Activated CD8-positive, alpha-beta T cell treated with anti-CD3 and anti-CD28 coated beads for 36 hours (primary cell): ENCODE results near the gene UBE4B. TPM values are rescaled to one million over a fixed set of nuclear protein-coding genes. Genes with fewer than 3 reads are reported as not detected.

Experiments used
- ATAC-seq: fragments of 200-7000 bp; cut with Tn5 transposase; one replicate; pipeline ENCODE4 v1.10.0; 2021; ENCODE audit warnings: mild to moderate bottlenecking, moderate library complexity
- CTCF ChIA-PET: fragments of 350-600 bp; sonication (Branson Sonifier 250); formaldehyde crosslinking; loops from one replicate; lab custom pipeline; 2021; ENCODE audit warnings: antibody characterized with exemption; lab: Charles Lee
- POLR2A ChIA-PET: fragments of 350-600 bp; sonication (Branson Sonifier 250); formaldehyde crosslinking; loops from one replicate; lab custom pipeline; 2021; ENCODE audit warnings: antibody characterized with exemption; lab: Charles Lee
- DNase-seq: peaks from one replicate; pipeline ENCODE4 v3.0.0-alpha.2; 2020
- H3K27ac Mint-ChIP-seq: one replicate; pipeline ENCODE4 v1.8.0; 2021; ENCODE audit warnings: mild to moderate bottlenecking, mixed read lengths
- H3K27me3 Mint-ChIP-seq: one replicate; pipeline ENCODE4 v1.8.0; 2021; ENCODE audit warnings: mixed read lengths
- H3K36me3 Mint-ChIP-seq: one replicate; pipeline ENCODE4 v1.8.0; 2021; ENCODE audit warnings: low read depth, mixed read lengths
- H3K4me1 Mint-ChIP-seq: one replicate; pipeline ENCODE4 v1.8.0; 2021; ENCODE audit warnings: low read depth, mixed read lengths
- H3K4me3 Mint-ChIP-seq: one replicate; pipeline ENCODE4 v1.8.0; 2021; ENCODE audit warnings: mild to moderate bottlenecking, moderate library complexity, mixed read lengths
- H3K9me3 Mint-ChIP-seq: one replicate; pipeline ENCODE4 v1.8.0; 2021; ENCODE audit warnings: mixed read lengths
- CTCF ChIP-seq: fragments of 200-600 bp; IDR thresholded peaks from one replicate; pipeline ENCODE4 v1.8.0; 2022; ENCODE audit warnings: antibody characterized with exemption, mild to moderate bottlenecking
- intact Hi-C: fragments of 100-400 bp; cut with micrococcal nuclease; formaldehyde crosslinking; loops from one replicate; pipeline ENCODE4 v1.10.0; 2022
- total RNA-seq, 2 experiments: library from RNA; stranded (reverse); gene quantifications; one replicate each; pipeline ENCODE4 v1.2.3, GENCODE V29; 2021

The UBE4B gene
- total RNA-seq, 2 experiments from 2014 or later = 21.0 to 26.2 TPM

- POLR2A ChIA-PET = interaction anchor here (0.6 to 1.3 kb wide), 3 partner anchors 9 to 269 kb away, joined by 3 read pairs; partner anchors contain the start of gene CENPS
- H3K4me1 Mint-ChIP-seq = no peaks in the 10 kb centered on the region
- H3K27ac Mint-ChIP-seq = no peak overlapping the region
- H3K36me3 Mint-ChIP-seq = peaks cover 4% of the 10 kb centered on the region
- no peak for DNase-seq
- TF ChIP-seq CTCF = no peak
- no peaks in the 10 kb centered on the region for H3K9me3 Mint-ChIP-seq
- no peaks in the 10 kb centered on the region for H3K27me3 Mint-ChIP-seq
- intact Hi-C loops = no loop called here
- no peak for ATAC-seq
- CTCF ChIA-PET = interaction anchor here (1.2 kb wide), 1 partner anchor 49 kb away, joined by 3 read pairs; no protein-coding TSS in a partner anchor
- no peak overlapping the region for H3K4me3 Mint-ChIP-seq
These were observed 128.2 kb downstream of the UBE4B start for GRCh38 chr1:10160907-10161490.

DNA sequence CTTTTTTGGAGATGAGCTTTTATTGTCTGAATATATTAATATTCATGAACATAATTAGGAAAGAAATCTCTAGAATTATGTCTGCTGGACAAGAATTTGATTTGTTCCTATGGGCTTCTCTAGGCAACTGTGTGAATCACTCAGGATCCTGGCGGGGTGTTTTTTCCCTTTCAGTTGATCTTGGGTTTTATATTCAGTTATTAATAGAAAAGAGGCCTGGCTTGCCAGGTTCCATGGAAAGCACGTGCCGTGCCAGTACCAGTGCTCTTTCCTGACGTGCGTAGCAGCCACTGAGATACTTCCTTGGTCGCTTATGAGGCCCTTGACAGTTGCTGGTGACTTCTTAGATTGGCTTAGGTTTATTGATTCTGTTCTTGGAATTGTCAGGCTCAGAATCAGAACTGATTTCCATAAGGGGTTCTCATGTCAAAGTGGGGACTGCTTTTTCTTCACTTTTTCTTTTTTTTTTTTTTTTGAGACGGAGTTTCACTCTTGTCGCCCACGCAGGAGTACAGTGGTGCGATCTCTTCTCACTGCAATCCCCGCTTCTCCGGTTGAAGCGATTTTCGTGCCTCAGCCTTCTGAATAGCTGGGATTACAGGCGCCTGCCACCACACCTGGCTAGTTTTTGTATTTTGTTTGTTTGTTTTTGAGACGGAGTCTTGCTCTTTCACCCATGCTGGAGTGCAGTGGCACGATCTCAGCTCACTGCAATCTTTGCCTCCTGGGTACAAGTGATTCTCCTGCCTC is 129.0 kb downstream of the UBE4B start:
- Mint-ChIP-seq H3K27ac (no peak overlapping the region), H3K36me3 (peaks cover 4% of the 10 kb centered on the region), H3K4me3 (no peak overlapping the region), H3K27me3 (no peaks in the 10 kb centered on the region), H3K9me3 (no peaks in the 10 kb centered on the region), H3K4me1 (no peaks in the 10 kb centered on the region)
- TF ChIP-seq CTCF = no peak
- ATAC-seq (no peak), DNase-seq (no peak)
- CTCF ChIA-PET = interaction anchor here (1.2 kb wide), 1 partner anchor 48 kb away, joined by 3 read pairs; no protein-coding TSS in a partner anchor
- POLR2A ChIA-PET = interaction anchor here (0.9 to 1.3 kb wide), 3 partner anchors 9 to 269 kb away, joined by 3 read pairs; partner anchors contain the start of gene CENPS
- intact Hi-C loops = no loop called here

DNA sequence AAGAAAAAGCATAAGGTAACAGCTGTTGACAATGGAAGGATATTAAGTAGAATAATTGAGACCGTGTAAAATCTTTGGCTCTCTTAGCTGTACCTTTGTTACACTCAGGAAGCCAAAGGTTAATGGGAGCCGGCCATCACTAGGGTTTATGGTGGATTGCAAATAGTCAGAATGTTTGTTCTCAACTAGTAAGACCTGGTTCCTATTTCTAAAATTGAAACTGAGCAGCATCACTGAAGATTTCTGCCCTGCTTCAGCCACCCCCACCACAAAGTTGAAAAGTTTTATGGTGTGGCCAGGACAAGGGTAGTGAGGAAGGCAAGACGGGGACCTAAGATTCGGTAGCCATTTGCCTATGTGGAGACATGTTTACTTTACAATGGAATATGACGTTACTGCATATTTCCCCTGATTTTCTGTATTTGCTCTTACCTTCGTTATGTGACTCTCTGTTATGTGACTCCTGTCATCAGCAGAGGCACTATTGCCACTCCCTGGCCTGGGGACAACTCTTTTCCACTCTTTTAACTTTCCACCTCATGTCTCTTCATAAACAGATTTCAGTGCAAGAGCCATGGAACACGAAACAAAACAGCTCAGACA is 136.3 kb downstream of the UBE4B start:
- ChIA-PET CTCF (interaction anchor here (1.2 to 3.5 kb wide), 4 partner anchors 16 to 41 kb away, joined by 3 to 19 read pairs (median 6); partner anchors contain the start of gene KIF1B), POLR2A (no interaction called here)
- intact Hi-C loops = no loop called here
- H3K4me3 Mint-ChIP-seq = no peak overlapping the region
- no peak for TF ChIP-seq CTCF
- peak overlapping the region; percentile 98 for H3K27ac Mint-ChIP-seq
- peak; percentile 21 for DNase-seq
- peaks cover 48% of the 10 kb centered on the region for H3K4me1 Mint-ChIP-seq
- H3K9me3 Mint-ChIP-seq = no peaks in the 10 kb centered on the region
- no peaks in the 10 kb centered on the region for H3K27me3 Mint-ChIP-seq
- ATAC-seq = no peak
- H3K36me3 Mint-ChIP-seq = peaks cover 34% of the 10 kb centered on the region

DNA sequence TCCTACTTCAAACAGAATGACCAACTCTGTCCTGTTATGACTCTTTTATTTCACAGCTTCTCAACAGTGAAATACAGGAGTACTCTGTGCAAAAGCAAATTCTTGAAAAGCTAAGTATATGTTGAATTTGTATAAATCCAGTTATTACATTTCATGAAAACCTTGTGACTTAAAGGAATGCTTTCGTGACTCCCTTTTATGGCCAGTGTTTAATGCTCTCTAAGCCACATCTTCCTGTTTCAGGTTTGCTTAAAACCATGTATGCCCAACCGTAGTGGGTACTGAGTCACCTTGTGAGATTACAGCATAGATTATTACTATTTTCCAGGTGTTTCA is 137.4 kb downstream of the UBE4B start:
- intact Hi-C loops = loop anchor here (2.0 kb wide), 1 partner anchor 17 kb away; no protein-coding TSS in a partner anchor
- ATAC-seq = peak; percentile 86
- POLR2A ChIA-PET = interaction anchor here (1.3 kb wide), 1 partner anchor 40 kb away, joined by 6 read pairs; the partner anchor contains the start of gene KIF1B

More for the DNA sequence above, 137.4 kb downstream of the UBE4B start:
- Mint-ChIP-seq H3K27ac (peak overlapping the region; percentile 98), H3K36me3 (peaks cover 39% of the 10 kb centered on the region), H3K4me3 (peak overlapping the region; percentile 23), H3K9me3 (no peaks in the 10 kb centered on the region), H3K4me1 (peaks cover 48% of the 10 kb centered on the region), H3K27me3 (no peaks in the 10 kb centered on the region)
- DNase-seq = peak; percentile 55
- CTCF ChIA-PET = interaction anchor here (1.9 to 3.5 kb wide), 2 partner anchors 17 to 40 kb away, joined by 7 to 19 read pairs; partner anchors contain the start of gene KIF1B
- TF ChIP-seq CTCF = no peak
